AG04450 (cell line): ENCODE measurements around the gene CNR2. TPM values are rescaled to one million over a fixed set of nuclear protein-coding genes. Genes with fewer than 3 reads are reported as not detected.
"Not testable (repeated sequence)": the region's sequence is repeated elsewhere in the genome, so short reads cannot be mapped to it uniquely, and the experiment has no call there.

Source experiments
- CTCF ChIA-PET: fragments of 300-600, 350-600 bp; formaldehyde crosslinking; extraction: SDS; loops from one replicate; lab custom pipeline; 2022; ENCODE audit warnings: antibody characterized with exemption, inconsistent platforms; lab: Charles Lee
- POLR2A ChIA-PET: fragments of 350-600 bp; formaldehyde crosslinking; extraction: SDS; loops from one replicate; lab custom pipeline; 2021; ENCODE audit warnings: antibody characterized with exemption, inconsistent platforms; lab: Yijun Ruan, JAX
- DNase-seq: peaks from one replicate; pipeline ENCODE4 v3.0.0-alpha.2; 2011; ENCODE audit warnings: low read depth, low spot score
- H3K27ac ChIP-seq: one replicate; pipeline ENCODE4 v1.5.1; 2012; ENCODE audit warnings: low read depth, low read length, control low read depth
- H3K27me3 ChIP-seq: one replicate; pipeline ENCODE4 v1.6.0; 2012; ENCODE audit warnings: low read length; ENCODE audit not compliant: control insufficient read depth, insufficient read depth
- H3K4me3 ChIP-seq: 2 replicates; pipeline ENCODE4 v1.5.1; 2011; ENCODE audit warnings: mild to moderate bottlenecking, low read depth, low read length, control low read depth
- H3K9me3 ChIP-seq: 2 replicates; pipeline ENCODE4 v1.5.1; 2012; ENCODE audit warnings: low read length; ENCODE audit not compliant: control insufficient read depth, insufficient read depth
- polyA plus RNA-seq: library from polyadenylated mRNA; depleted of rRNA; stranded (reverse); fragments of >200 nt; gene quantifications from 2 replicates; pipeline ENCODE4 v1.2.3, GENCODE V29; 2011
- TF ChIP-seq, protein P1 (sequence below): IDR thresholded peaks from 2 replicates; pipeline ENCODE4 v1.5.1; 2011; ENCODE audit warnings: low read depth, low read length, control low read depth, inconsistent platforms

The CNR2 gene
- polyA plus RNA-seq, 1 experiment, result not detected

DNA sequence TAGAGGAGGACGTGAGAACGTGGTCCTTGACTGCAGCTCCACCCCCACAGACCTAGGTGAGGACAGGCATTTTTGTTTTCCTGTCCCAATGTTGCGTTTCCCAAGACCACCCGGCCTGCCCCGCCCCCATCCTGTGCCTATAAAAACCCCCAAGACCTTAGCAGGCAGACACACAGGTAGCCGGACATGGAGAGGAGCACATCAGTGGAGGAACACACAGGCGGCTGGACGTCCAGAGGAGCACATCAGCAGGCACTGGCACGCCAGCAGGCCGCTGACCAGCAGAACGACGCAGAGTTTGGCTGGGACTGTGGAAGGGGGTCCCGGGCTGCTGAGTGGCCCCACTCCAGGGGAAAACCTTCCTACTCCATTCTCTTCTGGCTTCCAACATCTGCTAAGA lies 75.3 kb downstream of the CNR2 start:
- no peaks in the 10 kb centered on the region for H3K9me3 ChIP-seq
- CTCF ChIA-PET, result no interaction called here
- H3K4me3 ChIP-seq, result no peak overlapping the region
- peaks cover 8% of the 10 kb centered on the region for H3K27me3 ChIP-seq
- TF ChIP-seq, protein P1, sequence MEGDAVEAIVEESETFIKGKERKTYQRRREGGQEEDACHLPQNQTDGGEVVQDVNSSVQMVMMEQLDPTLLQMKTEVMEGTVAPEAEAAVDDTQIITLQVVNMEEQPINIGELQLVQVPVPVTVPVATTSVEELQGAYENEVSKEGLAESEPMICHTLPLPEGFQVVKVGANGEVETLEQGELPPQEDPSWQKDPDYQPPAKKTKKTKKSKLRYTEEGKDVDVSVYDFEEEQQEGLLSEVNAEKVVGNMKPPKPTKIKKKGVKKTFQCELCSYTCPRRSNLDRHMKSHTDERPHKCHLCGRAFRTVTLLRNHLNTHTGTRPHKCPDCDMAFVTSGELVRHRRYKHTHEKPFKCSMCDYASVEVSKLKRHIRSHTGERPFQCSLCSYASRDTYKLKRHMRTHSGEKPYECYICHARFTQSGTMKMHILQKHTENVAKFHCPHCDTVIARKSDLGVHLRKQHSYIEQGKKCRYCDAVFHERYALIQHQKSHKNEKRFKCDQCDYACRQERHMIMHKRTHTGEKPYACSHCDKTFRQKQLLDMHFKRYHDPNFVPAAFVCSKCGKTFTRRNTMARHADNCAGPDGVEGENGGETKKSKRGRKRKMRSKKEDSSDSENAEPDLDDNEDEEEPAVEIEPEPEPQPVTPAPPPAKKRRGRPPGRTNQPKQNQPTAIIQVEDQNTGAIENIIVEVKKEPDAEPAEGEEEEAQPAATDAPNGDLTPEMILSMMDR, result no peak
- DNase-seq, result no peak
- no peak overlapping the region for H3K27ac ChIP-seq
- POLR2A ChIA-PET, result interaction anchor here (0.8 kb wide), 1 partner anchor 10 kb away, joined by 6 read pairs; no protein-coding TSS in a partner anchor

DNA sequence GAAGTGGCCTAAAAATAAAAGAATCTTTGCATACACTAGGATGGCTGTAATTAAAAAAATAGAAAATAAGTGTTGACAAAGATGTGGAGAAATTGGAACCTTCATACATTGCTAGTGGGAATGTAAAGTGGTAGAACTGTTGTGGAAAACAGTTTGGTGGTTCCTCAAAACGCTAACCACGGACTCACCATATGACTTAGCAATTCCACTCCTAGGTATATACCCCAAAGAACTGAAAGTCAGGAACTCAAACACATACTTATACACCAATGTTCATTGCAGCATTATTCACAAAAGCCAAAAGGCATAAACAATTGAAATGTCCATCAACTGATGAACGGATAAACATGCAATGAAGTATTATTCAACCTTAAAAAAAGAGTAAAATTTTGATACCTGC lies 77.1 kb downstream of the CNR2 start:
- H3K4me3 ChIP-seq, result no peak overlapping the region
- H3K27me3 ChIP-seq, result peaks cover 7% of the 10 kb centered on the region
- H3K9me3 ChIP-seq, result no peaks in the 10 kb centered on the region
- ChIA-PET CTCF (no interaction called here), POLR2A (no interaction called here)
- no peak for DNase-seq
- TF ChIP-seq, protein P1, result no peak
- no peak overlapping the region for H3K27ac ChIP-seq

DNA sequence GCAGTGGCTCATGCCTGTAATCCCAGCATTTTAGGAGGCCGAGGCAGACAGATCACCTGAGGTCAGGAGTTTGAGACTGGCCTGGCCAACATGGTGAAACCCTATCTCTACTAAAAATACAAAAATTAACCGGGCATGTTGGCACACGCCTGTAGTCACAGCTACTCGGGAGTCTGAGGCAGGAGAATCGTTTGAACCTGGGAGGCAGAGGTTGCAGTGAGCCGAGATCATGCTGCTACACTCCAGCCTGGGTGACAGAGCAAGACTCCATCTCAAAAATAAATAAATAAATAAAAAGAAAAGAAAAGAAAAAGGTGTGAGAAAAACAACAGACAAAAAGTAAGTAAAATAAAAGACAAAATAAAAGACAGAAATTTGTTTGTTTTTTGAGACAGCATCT lies 79.0 kb downstream of the CNR2 start:
- H3K27me3 ChIP-seq, CTCF ChIA-PET, H3K4me3 ChIP-seq, DNase-seq, H3K27ac ChIP-seq, POLR2A ChIA-PET, H3K9me3 ChIP-seq: not testable (repeated sequence)

DNA sequence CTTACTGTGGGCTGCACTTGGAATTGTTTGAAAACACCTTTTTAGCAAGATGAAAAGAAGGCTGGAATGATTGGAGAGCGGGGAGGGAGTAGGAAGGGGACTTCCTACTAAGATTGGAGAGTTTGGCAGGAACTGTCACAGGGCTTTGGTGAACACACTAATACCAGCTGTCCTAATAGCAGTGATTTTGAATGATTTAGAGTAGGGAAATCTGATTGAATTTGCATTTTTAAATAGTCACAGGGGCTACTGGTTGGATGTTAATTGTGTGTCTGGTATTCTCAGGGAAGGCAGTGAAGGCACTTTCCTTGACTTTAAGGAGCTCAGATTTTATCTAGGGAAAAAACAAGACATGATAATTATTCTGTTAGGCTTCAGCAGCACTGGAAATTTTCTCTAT lies 85.4 kb downstream of the CNR2 start:
- DNase-seq, result no peak
- TF ChIP-seq, protein P1, result no peak
- POLR2A ChIA-PET, result interaction anchor here (0.5 to 0.7 kb wide), 2 partner anchors 11 to 14 kb away, joined by 3 to 6 read pairs; no protein-coding TSS in a partner anchor
- H3K4me3 ChIP-seq, result no peak overlapping the region
- CTCF ChIA-PET, result no interaction called here
- no peaks in the 10 kb centered on the region for H3K9me3 ChIP-seq
- H3K27me3 ChIP-seq, result no peaks in the 10 kb centered on the region
- no peak overlapping the region for H3K27ac ChIP-seq

DNA sequence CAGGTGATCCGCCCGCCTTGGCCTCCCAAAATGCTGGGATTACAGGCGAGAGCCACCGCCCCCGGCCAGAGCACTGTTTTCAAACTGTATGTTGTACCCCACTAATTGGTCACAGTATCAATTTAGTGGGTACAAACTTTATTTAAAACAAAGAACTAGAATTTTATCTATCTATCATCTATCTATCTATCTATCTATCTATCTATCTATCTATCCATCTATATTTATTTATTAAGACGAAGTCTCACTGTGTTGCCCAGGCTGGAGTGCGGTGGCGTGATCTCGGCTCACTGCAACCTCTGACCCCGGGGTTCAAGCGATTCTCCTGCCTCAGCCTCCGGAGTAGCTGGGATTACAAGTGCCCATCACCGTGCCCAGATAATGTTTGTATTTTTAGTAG lies 86.6 kb downstream of the CNR2 start:
- DNase-seq, H3K9me3 ChIP-seq, POLR2A ChIA-PET, H3K27ac ChIP-seq, H3K4me3 ChIP-seq, H3K27me3 ChIP-seq: not testable (repeated sequence)
- CTCF ChIA-PET, result interaction anchor here (0.7 kb wide), 1 partner anchor 108 kb away, joined by 3 read pairs; no protein-coding TSS in a partner anchor

DNA sequence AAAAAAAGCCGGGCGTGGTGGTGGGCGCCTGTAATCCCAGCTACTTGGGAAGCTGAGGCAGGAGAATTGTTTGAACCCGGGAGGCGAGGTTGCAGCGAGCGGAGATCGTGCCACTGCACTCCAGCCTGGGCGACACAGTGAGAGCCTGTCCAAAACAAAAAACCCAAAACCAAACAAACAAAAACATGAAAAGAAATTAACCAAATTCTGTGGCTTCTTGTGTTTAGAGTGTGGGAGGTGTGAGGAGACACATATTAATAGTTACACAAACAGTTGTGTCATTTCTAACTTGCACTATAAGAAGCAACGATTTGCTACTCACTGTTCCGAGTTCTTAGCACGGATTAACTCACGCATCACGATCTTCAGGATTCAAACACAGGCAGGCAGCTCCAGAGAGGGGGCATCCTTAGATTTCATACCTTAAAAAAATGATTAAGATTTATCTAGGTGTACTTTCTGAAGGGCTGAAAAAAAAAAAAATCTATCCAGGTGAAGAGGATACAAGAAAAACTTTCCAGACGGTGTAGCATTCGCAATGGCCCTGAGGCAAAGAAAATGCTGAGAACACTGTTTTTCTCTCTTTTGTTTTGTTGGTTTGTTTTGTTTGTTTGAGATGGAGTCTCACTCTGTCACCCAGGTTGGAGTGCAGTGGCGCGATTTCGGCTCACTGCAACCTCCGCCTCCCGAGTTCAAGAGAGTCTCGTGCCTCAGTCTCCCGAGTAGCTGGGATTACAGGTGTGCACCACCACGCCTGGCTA lies 87.2 kb downstream of the CNR2 start:
- CTCF ChIA-PET, result interaction anchor here (0.7 kb wide), 1 partner anchor 38 kb away, joined by 5 read pairs; no protein-coding TSS in a partner anchor
- H3K4me3 ChIP-seq, result no peak overlapping the region

More for the DNA sequence above, 87.2 kb downstream of the CNR2 start:
- POLR2A ChIA-PET, result interaction anchor here (0.5 to 1.5 kb wide), 17 partner anchors 12 to 661 kb away, joined by 3 to 6 read pairs (median 3); partner anchors contain the start of genes GALE and PNRC2
- TF ChIP-seq, protein P1, result no peak
- no peaks in the 10 kb centered on the region for H3K27me3 ChIP-seq
- H3K27ac ChIP-seq, result no peak overlapping the region
- no peak for DNase-seq
- no peaks in the 10 kb centered on the region for H3K9me3 ChIP-seq
